HepG2 (cell line): Measurements from ENCODE around the gene RASL10A. TPM values are rescaled to one million over a fixed set of nuclear protein-coding genes. Genes with fewer than 3 reads are reported as not detected.

Source experiments
- ATAC-seq: fragments of 200-7000 bp; cut with Tn5 transposase; 3 replicates; pipeline ENCODE4 v1.9.1; 2020; ENCODE audit warnings: mild to moderate bottlenecking, moderate library complexity
- BruUV-seq: library from RNA; stranded (reverse); fragments of 400-500 nt; replicated peaks from 2 replicates; lab custom pipeline; 2021; lab: Mats Ljungman, UMichigan
- CTCF ChIA-PET: fragments of 300-600 bp; formaldehyde crosslinking; extraction: SDS; loops from one replicate; lab custom pipeline; 2021; ENCODE audit warnings: low total read pairs, inconsistent platforms, low intra/inter-chr PET ratio; lab: Yijun Ruan, JAX
- POLR2A ChIA-PET: fragments of 350-600 bp; sonication (Branson Sonifier 250); formaldehyde crosslinking; loops from one replicate; lab custom pipeline; 2020; ENCODE audit warnings: antibody characterized with exemption, inconsistent platforms; lab: Yijun Ruan, JAX
- DNase-seq: peaks from one replicate; pipeline ENCODE4 v3.0.0-alpha.2; 2015; ENCODE audit warnings: low spot score
- FAIRE-seq: peaks from 3 replicates; lab custom pipeline; 2011; peaks lifted over from hg19 to GRCh38; lab: Jason Lieb, UNC
- H2AFZ ChIP-seq: one replicate; pipeline ENCODE4 v1.6.1; 2011; ENCODE audit warnings: low read length, inconsistent platforms
- H3K27ac ChIP-seq: fragments of 300-600 bp; 3 replicates; pipeline ENCODE4 v1.8.0; 2011; ENCODE audit warnings: mixed run types, mild to moderate bottlenecking, mixed read lengths, low read length, inconsistent platforms; ENCODE audit not compliant: insufficient read depth; ENCODE audit errors: extremely low read length
- H3K27me3 ChIP-seq, 2 experiments: fragments of 200-600 bp in 1 of 2; 2 replicates in 1 of 2; 3 replicates in 1 of 2; pipeline versions ENCODE4 v1.6.0 to v1.8.0; 2011; ENCODE audit warnings: low read length in 2 of 2, mild to moderate bottlenecking in 2 of 2, moderate library complexity in 2 of 2, inconsistent platforms in 1 of 2; ENCODE audit not compliant: insufficient read depth in 2 of 2, control insufficient read depth in 1 of 2
- H3K36me3 ChIP-seq, 2 experiments: fragments of 200-600 bp in 1 of 2; replicated peaks in 1 of 2; 2 replicates in 1 of 2; 3 replicates in 1 of 2; pipeline versions ENCODE4 v1.5.1 to v1.8.0; 2011; ENCODE audit warnings: low read length in 2 of 2, inconsistent platforms in 1 of 2; ENCODE audit not compliant: insufficient read depth in 2 of 2, control insufficient read depth in 1 of 2
- H3K4me1 ChIP-seq: 2 replicates; pipeline ENCODE4 v1.5.1; 2012; ENCODE audit warnings: low read length, inconsistent platforms; ENCODE audit not compliant: insufficient read depth
- H3K4me2 ChIP-seq: 2 replicates; pipeline ENCODE4 v1.6.0; 2011; ENCODE audit warnings: low read depth, low read length, inconsistent platforms
- H3K4me3 ChIP-seq, 3 experiments: fragments of 200-600 bp in 1 of 3; sonication (generic), shearing (Covaris generic) in 1 of 3; replicated peaks in 1 of 3; 2 replicates each; pipeline ENCODE4 v1.5.1; 2011 to 2016; ENCODE audit warnings: low read length in 3 of 3, inconsistent platforms in 2 of 3, low read depth in 2 of 3, mild to moderate bottlenecking in 2 of 3, control low read depth in 1 of 3, mixed read lengths in 1 of 3; ENCODE audit not compliant: insufficient read depth in 1 of 3
- H3K79me2 ChIP-seq: one replicate; pipeline ENCODE4 v1.6.1; 2011; ENCODE audit warnings: low read length, inconsistent platforms; ENCODE audit not compliant: insufficient read depth
- H3K9ac ChIP-seq: 2 replicates; pipeline ENCODE4 v1.6.0; 2011; ENCODE audit warnings: mild to moderate bottlenecking, low read depth, low read length, inconsistent platforms; ENCODE audit not compliant: insufficient read depth
- H3K9me3 ChIP-seq: 2 replicates; pipeline ENCODE4 v1.5.1; 2012; ENCODE audit warnings: mild to moderate bottlenecking, low read length
- H4K20me1 ChIP-seq: 2 replicates; pipeline ENCODE4 v1.6.0; 2011; ENCODE audit warnings: inconsistent platforms, mild to moderate bottlenecking, low read length, moderate library complexity; ENCODE audit not compliant: insufficient read depth
- FIP1L1 ChIP-seq: fragments of 200-400 bp; formaldehyde crosslinking; IDR thresholded peaks from 2 replicates; pipeline ENCODE4 v1.6.1; 2018; ENCODE audit warnings: low read depth, mild to moderate bottlenecking, low read length, moderate library complexity, borderline replicate concordance; ENCODE audit not compliant: insufficient read depth
- FOXO1 ChIP-seq: sonication (generic); formaldehyde crosslinking; IDR thresholded peaks from 2 replicates; pipeline ENCODE4 v1.4.0; 2020; ENCODE audit warnings: missing genetic modification reagents
- MAF1 ChIP-seq: sonication (generic); formaldehyde crosslinking; IDR thresholded peaks from 2 replicates; pipeline ENCODE4 v1.5.0; 2020; ENCODE audit warnings: missing genetic modification reagents, borderline replicate concordance
- MAFK ChIP-seq, 2 experiments: IDR thresholded peaks in 1 of 2; conservative IDR thresholded peaks in 1 of 2; 2 replicates each; pipeline ENCODE4 v1.6.1; 2011; ENCODE audit warnings: improper control_type of control experiment in 2 of 2, low read length in 2 of 2
- NKX3-1 ChIP-seq: sonication (generic); formaldehyde crosslinking; IDR thresholded peaks from 2 replicates; pipeline ENCODE4 v1.5.0; 2020; ENCODE audit warnings: missing genetic modification reagents
- NR2C2 ChIP-seq: sonication (generic); formaldehyde crosslinking; IDR thresholded peaks from 2 replicates; pipeline ENCODE4 v1.4.0; 2020; ENCODE audit warnings: missing genetic modification reagents, mild to moderate bottlenecking, moderate library complexity, borderline replicate concordance
- TEAD3 ChIP-seq: optimal IDR thresholded peaks from 2 replicates; pipeline ENCODE3; 2016; ENCODE audit warnings: borderline replicate concordance
- ZKSCAN8 ChIP-seq: IDR thresholded peaks from 2 replicates; pipeline ENCODE4 v1.6.1; 2016; ENCODE audit warnings: borderline replicate concordance, missing genetic modification reagents, missing compliant biosample characterization
- WGBS: methylation state at CpG from one replicate; pipeline ENCODE4 v1.1.6; 2017; ENCODE audit warnings: low lambda C conversion rate; 5-methylcytosine and 5-hydroxymethylcytosine counted together
- in situ Hi-C: cut with HindIII; loops from 2 replicates; pipeline ENCODE4 v1.10.0; 2017; ENCODE audit warnings: low pct_unique_long_range_greater_than_20kb; ENCODE audit not compliant: extremely low pct_ligation_motif_present
- intact Hi-C: fragments of 100-400 bp; cut with micrococcal nuclease; formaldehyde crosslinking; loops from one replicate; pipeline ENCODE4 v1.10.0; 2022; ENCODE audit not compliant: unreplicated experiment
- polyA plus RNA-seq, 8 experiments: library from polyadenylated mRNA; depleted of rRNA in 3 of 8; stranded (reverse) in 7 of 8; unstranded in 1 of 8; fragments of >200 nt; fragmentation: Illumina TruSeq in 4 of 8; extraction: Trizol in 4 of 8; gene quantifications; 2 replicates each; pipeline versions ENCODE4 v1.2.1 to v1.2.3, GENCODE V29; 2011 to 2016; ENCODE audit warnings: low read depth in 4 of 8, missing spikeins in 1 of 8, mixed read lengths in 1 of 8; ENCODE audit not compliant: insufficient read depth in 1 of 8
- total RNA-seq, 5 experiments: library from RNA; depleted of rRNA; stranded (reverse); fragments of >200 nt; fragmentation: Illumina TruSeq; extraction: Trizol; gene quantifications; 2 replicates each; pipeline ENCODE4 v1.2.3, GENCODE V29; 2016; ENCODE audit warnings: low read depth in 1 of 5
- TF ChIP-seq, protein P1 (sequence below): sonication (generic); formaldehyde crosslinking; IDR thresholded peaks from 2 replicates; pipeline ENCODE4 v1.4.0; 2020; ENCODE audit warnings: mild to moderate bottlenecking, missing genetic modification reagents
- TF ChIP-seq, protein P2 (sequence below): IDR thresholded peaks from 2 replicates; pipeline ENCODE4 v1.6.1; 2016; ENCODE audit warnings: missing genetic modification reagents, missing compliant biosample characterization
- TF ChIP-seq, protein P3 (sequence below): sonication (generic); formaldehyde crosslinking; IDR thresholded peaks from 2 replicates; pipeline ENCODE4 v1.8.1; 2023; ENCODE audit warnings: missing genetic modification reagents, inconsistent platforms, borderline replicate concordance

RASL10A gene
- total and polyA plus RNA-seq, 2 of the 13 experiments (the other 11 are each of a cell fraction or from before 2014, with no cell fraction given) = 0.05 to 0.22 TPM

DNA sequence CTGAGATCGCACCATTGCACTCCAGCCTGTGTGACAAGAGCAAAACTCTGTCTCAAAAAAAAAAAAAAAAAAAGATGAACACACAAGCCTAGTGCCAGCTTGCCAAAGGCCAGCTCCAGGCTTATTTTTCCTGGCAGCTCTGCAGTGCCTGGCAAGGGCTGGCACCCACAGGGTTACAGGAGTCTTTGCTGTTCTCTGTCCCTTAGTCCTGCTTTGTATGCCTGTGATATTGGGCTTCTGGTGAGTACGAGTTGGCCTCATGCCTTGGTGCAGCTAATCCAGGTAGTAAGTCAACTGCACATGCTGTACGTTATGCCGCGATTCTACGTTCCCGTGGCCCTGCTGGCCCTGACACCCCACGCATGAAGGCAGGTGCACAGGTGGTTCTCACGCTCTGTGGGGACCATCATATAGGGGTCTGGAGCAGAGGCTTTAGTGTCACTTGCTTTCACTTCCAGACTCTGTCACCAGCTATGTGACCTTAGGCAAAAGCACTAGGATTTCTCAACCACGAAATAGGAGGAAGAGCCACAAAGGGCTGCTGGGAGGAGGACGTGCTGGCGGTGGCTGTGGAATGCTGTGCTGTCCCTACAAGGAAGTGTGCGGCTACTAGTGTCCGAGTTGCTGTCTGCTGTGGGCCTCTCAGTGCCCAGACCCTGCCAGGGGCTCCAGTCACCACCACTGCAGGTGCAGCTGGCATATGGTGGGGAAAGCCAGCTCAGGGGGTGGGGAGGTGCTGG is 21.4 kb upstream of the RASL10A start (continued):
- TF ChIP-seq, protein P1, sequence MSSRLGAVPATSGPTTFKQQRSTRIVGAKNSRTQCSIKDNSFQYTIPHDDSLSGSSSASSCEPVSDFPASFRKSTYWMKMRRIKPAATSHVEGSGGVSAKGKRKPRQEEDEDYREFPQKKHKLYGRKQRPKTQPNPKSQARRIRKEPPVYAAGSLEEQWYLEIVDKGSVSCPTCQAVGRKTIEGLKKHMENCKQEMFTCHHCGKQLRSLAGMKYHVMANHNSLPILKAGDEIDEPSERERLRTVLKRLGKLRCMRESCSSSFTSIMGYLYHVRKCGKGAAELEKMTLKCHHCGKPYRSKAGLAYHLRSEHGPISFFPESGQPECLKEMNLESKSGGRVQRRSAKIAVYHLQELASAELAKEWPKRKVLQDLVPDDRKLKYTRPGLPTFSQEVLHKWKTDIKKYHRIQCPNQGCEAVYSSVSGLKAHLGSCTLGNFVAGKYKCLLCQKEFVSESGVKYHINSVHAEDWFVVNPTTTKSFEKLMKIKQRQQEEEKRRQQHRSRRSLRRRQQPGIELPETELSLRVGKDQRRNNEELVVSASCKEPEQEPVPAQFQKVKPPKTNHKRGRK (CRISPR knock-in tag) = no peak
- TF ChIP-seq MAFK (conservative IDR thresholded peaks at IDR 0.05 in 1 of 2, IDR thresholded peaks at IDR 0.05 in 1 of 2; ENCODE audit: low read length in 2 of 2) (no peak), FIP1L1 (no peak), ZKSCAN8 (CRISPR knock-in tag) (no peak), NR2C2 (CRISPR knock-in tag) (no peak), FOXO1 (CRISPR knock-in tag) (no peak), TEAD3 (no peak), NKX3-1 (CRISPR knock-in tag) (no peak)
- TF ChIP-seq, protein P2, sequence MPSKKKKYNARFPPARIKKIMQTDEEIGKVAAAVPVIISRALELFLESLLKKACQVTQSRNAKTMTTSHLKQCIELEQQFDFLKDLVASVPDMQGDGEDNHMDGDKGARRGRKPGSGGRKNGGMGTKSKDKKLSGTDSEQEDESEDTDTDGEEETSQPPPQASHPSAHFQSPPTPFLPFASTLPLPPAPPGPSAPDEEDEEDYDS (CRISPR knock-in tag) = no peak

GRCh38 chr22:29335656-29336055 is 20.2 kb upstream of the RASL10A start:
- H3K36me3 ChIP-seq = peaks cover 18 to 42% of the 10 kb centered on the region in 2 experiments
- intact Hi-C loops = no loop called here
- in situ Hi-C loops = no loop called here
- no peak overlapping the region for H3K27ac ChIP-seq
- no peak overlapping the region for H3K4me2 ChIP-seq
- 91% methylated on average over 5 of the region's 11 CpGs for WGBS
- H4K20me1 ChIP-seq = no peaks in the 10 kb centered on the region
- TF ChIP-seq, protein P3, sequence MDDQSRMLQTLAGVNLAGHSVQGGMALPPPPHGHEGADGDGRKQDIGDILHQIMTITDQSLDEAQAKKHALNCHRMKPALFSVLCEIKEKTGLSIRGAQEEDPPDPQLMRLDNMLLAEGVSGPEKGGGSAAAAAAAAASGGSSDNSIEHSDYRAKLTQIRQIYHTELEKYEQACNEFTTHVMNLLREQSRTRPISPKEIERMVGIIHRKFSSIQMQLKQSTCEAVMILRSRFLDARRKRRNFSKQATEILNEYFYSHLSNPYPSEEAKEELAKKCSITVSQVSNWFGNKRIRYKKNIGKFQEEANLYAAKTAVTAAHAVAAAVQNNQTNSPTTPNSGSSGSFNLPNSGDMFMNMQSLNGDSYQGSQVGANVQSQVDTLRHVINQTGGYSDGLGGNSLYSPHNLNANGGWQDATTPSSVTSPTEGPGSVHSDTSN (CRISPR knock-in tag) = no peak
- TF ChIP-seq MAF1 (CRISPR knock-in tag) = no peak
- no peak overlapping the region for H3K9ac ChIP-seq
- DNase-seq (no peak), FAIRE-seq (no peak), ATAC-seq (no peak)
- ChIA-PET POLR2A (no interaction called here), CTCF (no interaction called here)
- H3K4me1 ChIP-seq = peaks cover 14% of the 10 kb centered on the region
- H3K9me3 ChIP-seq = no peaks in the 10 kb centered on the region
- no peaks in the 10 kb centered on the region for H3K27me3 ChIP-seq
- BruUV-seq = no TSS peak
- H3K79me2 ChIP-seq = no peaks in the 10 kb centered on the region
- no peak overlapping the region for H3K4me3 ChIP-seq
- H2AFZ ChIP-seq = no peak overlapping the region
